CD4-positive, alpha-beta T cell treated with Interleukin-21 for 1 hour (primary cell): Measurements from ENCODE around the gene HUNK.

ENCODE experiments used
- DNase-seq: peaks from one replicate; pipeline ENCODE4 v3.0.0-alpha.2; 2020

The HUNK gene

DNA sequence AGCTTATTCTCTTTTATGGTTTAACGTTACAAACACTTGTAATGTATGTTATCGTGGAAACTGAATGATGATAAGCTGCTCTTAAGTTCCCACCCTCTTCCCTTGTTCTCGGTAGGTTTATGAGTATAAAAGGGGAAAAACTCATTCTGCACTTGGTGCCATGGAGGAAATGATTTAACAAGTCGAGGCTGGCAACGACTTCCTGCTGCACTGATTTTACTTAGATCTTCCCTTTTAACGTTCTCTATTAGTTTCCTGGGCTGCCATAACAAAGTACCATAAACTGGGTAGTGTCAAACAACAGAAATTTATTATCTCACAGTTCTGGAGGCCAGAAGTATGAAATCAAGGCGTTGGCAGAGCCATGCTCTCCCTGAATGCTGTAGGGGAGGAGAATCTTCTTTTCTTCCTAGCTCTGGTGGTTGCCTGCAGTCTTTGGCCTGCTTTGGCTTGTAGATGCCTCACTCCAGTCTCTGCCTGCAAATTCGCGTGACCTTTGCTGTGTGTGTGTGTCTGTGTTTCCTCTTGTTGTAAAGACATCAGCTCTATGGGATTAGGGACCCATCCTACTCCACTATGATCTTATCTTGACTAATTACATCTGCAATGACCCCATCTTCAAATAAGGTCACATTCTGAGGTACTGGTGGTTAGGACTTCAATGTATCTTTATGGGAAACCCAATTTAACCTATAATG lies 26.3 kb downstream of the HUNK start:
- DNase-seq: no peak

- no peak for DNase-seq
Measured at GRCh38 chr21:31900121-31900895, 27.5 kb downstream of the HUNK start.

DNA sequence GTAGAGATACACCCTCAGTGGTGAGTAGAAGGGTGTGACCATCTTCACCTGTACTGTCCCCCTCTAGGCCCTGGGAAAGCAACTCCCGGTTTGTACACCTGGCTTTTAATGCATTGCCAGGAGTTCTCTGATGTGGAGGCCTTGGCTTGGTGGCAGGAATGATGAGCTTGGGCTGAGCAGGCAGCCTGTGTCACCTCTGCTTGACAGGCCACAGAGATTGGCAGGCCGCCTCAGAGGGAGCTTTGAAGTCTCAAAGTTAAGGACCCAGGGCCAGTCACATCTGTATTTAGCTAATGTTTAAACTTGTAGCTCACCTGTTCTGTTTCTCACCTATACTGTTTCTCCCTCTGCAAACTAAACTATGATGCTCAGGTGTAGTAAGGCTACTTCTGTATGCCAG lies 28.5 kb downstream of the HUNK start:
- no peak for DNase-seq

- DNase-seq: no peak
Measured at GRCh38 chr21:31902438-31902837, 29.6 kb downstream of the HUNK start.

- no peak for DNase-seq
Measured at GRCh38 chr21:31903896-31904295, 31.1 kb downstream of the HUNK start.

- DNase-seq: no peak
Measured at GRCh38 chr21:31905503-31906451, 33.0 kb downstream of the HUNK start.

DNA sequence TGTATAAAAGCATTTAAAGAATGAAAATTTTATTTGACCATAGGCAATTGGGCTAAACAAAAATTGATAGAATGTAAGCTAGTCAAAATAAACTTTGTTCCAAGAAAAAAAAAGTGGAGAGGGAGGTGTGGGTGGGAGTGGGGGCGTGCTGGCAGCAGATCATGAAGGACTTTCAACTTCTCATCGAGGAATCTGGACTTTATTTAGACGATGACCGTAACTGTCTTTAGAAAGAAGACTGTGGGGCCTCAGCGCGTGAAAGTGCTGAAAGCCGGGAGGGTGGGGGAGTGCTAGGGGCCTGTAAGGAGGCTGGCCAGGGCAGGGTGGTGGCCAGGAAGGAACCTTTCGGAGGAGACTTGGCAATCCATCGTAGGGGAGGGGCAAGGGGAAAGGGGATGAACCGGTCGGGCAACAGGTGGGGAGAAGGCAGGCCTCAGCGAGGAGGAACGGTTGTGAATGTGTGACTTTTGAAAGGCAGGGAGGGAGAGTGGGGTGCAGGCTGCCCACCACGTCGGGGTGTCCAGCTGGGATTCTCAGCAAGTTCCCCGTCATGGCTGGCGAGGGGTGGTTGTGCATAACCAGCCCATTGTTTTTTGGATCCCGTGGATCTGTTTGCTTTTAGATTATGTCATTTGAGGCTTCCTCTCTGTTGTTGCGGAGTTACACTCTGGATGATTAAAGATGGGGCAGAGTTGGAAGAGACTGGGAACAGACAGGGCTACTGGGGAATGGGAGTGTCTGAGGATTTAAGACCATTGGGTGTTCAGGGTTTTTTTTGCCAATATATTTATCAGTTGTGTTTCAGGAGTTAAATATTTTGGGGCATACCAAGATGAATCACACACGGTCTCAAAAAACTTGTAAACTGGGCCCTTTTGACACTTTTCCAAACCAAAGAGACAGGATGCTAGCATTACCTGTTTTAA lies 35.5 kb downstream of the HUNK start:
- no peak for DNase-seq

GRCh38 chr21:31909153-31910073 lies 36.6 kb downstream of the HUNK start:
- no peak for DNase-seq

DNA sequence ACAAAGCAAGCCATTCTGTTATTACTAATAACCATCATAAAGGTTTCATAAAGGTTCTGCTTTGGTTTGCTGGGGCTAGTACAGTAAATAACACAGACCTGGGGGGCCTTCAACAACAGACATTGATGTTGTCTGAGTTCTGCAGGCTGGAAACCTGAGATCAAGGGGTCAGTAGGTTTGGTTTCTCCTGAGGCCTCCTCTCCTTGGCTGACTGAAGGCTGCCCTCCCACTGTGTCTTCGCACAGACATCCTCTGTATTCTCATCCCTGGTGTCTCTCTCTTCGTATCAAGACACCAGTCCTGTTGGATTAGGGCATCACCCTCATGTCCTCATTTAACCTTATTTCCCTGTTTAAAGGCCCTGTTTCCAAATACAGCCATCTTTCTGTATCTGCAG lies 37.3 kb downstream of the HUNK start:
- DNase-seq: no peak

GRCh38 chr21:31911138-31911907 lies 38.5 kb downstream of the HUNK start:
- no peak for DNase-seq

- DNase-seq: no peak
Measured at GRCh38 chr21:31912501-31912900, 39.7 kb downstream of the HUNK start.

GRCh38 chr21:31913182-31913608 lies 40.4 kb downstream of the HUNK start:
- DNase-seq: no peak

DNA sequence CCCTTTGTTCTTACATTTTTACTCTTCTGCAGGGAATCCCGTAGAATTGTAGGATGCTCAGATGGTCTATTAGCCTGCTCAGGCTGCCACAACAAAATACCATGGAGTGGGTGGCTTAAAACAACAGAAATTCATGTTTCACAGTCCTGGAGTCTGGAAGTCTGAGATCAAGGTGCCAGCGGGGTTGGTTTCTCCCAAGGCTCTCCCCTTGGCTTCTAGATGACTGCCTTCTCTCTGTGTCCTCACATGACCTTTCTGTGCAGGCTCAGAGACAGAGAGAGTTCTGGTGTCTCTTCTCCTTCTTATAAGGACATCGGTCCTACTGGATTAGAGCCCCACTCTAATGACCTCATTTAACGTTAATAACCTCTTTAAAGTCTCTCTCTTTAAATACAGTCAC lies 41.7 kb downstream of the HUNK start:
- DNase-seq: no peak

DNA sequence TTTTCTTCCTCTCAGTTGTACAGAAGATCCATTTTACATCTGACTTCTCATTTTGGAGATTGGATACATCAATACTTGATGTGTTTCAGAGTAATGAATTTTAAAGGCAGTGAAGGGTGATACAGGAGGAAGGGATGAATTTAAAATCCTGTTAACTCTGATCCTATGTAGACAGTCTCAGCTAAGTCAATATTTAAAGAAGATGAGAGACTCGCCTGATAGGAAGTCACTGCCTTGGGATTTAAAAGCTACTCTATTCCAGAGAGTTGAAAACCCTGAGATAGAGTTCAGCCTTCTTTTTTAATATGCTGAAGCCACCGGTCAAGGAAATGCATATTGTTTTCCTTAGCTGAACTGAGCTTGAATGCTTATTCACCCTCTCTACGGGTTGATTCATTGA lies 42.7 kb downstream of the HUNK start:
- DNase-seq: no peak

DNA sequence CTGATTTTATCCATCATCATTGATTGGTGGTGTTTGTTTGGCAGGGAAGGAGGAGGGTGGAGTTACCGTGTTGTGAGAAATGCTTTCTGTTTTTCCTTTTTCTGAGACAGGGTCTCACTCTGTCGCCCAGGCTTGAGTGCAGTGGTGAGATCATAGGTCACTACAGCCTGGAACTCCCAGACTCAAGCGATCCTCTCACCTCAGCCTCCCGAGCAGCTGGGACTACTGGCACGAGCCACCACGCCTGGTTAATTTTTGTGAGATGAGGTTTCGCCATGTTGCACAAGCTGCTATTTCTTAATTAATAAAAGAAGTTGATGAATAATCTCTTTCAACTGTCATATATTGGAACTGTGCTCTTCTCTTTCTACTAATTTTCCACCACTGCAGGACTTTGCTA lies 44.3 kb downstream of the HUNK start:
- no peak for DNase-seq

GRCh38 chr21:31918250-31918775 lies 45.5 kb downstream of the HUNK start:
- no peak for DNase-seq

GRCh38 chr21:31920275-31920674 lies 47.5 kb downstream of the HUNK start:
- no peak for DNase-seq

GRCh38 chr21:31921079-31921478 lies 48.3 kb downstream of the HUNK start:
- DNase-seq: no peak

- no peak for DNase-seq
Measured at GRCh38 chr21:31922881-31923280, 50.1 kb downstream of the HUNK start.

- no peak for DNase-seq
Measured at GRCh38 chr21:31923756-31924155, 50.9 kb downstream of the HUNK start.
